GM19035 (cell line): Measurements from ENCODE around the gene CA5A.
"Not testable (repeated sequence)": the region's sequence is repeated elsewhere in the genome, so short reads cannot be mapped to it uniquely, and the experiment has no call there.

Experiments
- ATAC-seq: cut with Tn5 transposase; IDR thresholded peaks from one replicate; pipeline ENCODE4 v1.9.1; 2021; ENCODE audit not compliant: unreplicated experiment

CA5A gene

DNA sequence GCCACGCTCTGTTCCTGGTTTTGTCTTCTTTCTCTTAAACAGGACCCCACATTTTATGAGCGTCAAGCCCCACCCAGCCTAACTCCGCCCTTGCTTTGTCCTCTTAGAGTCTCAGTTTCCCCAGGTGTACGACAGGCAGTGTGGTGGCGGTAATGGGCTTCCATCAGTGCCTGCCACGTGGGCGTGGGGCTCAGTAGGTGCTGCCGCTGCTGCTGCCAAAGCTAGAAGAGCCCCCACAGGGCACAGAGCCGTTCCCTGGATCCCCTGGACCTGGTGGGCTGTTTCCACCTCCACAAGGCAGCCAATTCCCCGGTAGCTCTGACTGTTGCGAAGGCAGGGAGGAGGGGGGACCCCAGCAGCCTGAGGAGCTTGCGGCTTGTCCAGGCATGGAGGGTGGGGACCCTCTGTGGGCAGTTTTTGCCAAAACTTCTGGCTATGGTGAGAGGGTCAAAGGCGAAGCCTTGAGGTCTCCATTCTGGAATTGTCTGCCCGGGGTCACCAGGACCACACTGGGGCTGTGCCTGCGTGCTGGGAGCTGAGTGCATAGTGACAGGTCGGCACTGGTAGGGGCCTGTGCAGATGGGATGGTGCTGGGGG, 39.3 kb downstream of the CA5A start:
- ATAC-seq, result not testable (repeated sequence)

DNA sequence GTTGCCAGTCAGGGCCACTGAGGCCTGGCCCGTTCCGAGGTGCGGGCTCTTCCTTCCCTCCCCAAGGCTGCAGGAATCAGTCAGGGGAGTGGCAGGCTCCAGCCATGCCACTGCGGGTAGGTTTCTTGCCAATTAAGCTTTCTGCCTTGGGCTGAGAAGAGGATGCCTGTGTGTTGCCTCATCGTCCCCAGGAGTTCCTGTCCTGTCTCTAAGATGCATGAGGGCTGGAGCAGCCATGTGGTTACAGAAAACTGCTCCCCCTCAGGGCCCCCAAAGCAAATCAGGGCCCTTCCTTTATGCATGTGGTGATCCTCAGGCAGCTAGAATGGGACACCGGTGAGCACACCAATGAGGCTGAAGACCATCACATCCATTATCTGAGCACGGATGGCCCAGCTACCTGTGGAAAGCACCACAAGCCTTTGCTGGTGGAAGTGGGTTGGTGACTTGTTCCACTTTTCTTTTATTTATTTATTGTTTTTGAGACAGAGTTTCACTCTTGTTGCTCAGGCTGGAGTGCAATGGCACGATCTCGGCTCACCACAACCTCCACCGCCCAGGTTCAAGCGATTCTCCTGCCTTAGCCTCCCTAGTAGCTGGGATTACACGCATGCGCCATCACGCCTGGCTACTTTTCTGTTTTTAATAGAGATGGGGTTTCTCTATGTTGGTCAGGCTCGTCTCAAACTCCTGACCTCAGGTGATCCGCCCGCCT, 40.0 kb downstream of the CA5A start:
- not testable (repeated sequence) for ATAC-seq

DNA sequence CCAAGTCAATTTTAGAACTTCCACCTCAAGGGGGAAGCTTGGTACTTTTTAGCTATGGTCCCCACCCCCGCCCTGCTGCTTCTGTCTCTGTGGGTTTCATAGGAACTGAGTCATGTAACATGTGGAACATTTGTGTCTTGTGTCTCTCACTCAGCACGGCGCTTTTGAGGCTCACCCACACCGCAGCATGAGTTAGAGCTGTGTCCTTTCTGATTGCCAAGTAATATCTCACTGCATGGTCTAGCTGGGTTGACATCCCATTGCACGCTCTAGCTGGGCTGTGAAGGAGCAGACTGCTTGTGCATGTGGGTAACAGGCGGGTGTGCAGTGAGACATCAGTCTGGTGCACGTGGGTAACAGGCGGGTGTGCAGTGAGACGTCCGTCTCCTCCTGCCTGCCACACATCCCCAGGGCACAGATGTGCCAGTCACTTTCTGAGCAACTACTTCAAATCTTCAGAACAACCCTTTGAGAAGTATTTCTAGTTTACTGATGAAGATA, 40.6 kb downstream of the CA5A start:
- ATAC-seq, result peak; percentile 69

DNA sequence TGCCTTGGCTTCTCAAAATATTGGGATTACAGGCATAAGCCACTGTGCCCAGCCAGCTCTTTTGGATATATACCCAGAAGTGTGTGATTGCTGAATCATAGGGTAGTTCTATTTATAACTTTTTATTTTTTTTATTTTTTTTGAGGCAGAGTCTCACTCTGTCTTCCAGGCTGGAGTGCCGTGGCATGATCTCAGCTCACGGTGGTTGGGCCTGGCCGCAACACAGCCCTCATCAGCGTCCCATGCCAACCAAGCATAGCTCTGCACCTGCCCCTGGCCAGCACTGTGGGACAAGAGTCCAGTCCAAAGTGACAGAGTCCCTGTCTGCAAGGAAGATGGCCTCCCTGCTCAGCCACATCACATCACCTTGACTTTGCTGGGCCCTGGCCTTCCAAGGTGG, 42.3 kb downstream of the CA5A start:
- ATAC-seq, result not testable (repeated sequence)

DNA sequence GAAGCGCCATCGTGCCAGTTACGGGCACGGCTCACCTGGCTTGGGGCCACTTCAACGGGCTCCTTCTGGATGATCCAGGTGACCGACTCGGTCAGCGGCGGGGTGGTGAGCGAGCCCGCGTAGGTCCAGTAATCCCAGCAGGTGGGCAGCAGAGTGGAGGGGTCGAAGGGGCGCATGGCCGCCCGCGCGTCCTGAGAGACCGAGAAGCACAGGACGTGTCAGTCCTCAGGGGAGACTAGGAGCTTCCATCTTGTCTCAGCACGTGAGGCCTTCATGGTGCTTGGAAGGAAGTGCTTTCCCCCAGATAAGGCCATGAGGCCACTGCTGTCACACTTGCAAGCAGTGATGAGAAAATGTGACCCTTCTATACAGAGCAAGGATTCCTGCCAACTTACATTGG, 44.6 kb downstream of the CA5A start:
- ATAC-seq, result no peak

DNA sequence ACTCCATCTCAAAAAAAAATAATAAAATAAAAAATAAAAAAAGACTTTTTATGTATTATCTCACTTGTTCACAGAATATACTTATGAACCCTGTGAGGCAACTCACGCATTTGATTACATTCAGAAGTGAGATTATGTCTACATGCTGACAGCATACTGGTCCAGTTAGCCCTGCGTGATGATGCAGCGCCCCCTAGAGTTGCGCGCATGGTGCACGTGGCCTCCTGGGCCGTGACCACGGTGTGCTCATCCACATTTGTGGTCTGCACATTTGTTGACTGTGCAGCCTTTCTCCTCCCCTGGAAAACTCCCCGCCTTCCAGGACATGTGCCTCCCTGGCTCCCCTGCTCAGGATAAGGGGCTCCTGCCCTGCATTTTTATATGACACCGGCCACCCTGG, 46.6 kb downstream of the CA5A start:
- ATAC-seq, result not testable (repeated sequence)

DNA sequence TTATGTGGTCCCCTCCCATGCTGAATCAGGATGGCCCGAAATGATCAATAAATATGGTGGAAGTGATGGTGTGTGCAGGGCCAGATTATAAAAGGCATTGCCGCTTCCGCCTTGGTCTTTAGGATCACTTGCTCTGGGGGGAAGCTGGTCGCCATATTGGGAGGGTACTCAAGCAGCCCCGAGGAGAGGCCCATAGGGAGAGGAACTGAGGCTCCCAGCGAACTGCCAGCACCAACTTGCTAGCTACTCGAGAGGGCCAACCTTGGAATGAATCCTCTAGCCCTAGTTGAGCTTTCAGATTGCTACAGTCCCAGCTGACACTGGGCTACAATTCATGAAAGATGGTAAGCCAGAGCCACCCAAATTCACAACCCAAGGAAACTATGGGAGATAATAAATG, 48.0 kb downstream of the CA5A start:
- ATAC-seq, result not testable (repeated sequence)

DNA sequence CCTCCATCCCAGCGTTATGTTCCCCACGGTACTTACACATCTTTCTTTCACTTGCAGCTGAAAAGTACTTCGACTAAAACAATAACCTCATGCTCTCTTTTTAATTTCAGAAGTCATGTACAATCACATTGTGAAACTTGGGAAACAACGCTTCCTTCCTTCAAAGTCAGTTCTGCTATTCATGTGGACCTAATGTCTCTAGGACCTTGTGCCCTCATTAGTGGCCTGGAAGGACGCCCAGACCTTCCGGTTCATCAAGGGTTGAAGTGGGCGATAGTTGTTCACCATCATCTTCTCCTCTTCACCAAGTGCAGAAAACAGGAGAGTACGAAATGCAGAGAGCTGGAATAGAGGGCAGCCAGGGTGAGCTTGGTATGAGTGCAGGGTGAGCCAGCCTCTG, 48.4 kb downstream of the CA5A start:
- ATAC-seq, result not testable (repeated sequence)

DNA sequence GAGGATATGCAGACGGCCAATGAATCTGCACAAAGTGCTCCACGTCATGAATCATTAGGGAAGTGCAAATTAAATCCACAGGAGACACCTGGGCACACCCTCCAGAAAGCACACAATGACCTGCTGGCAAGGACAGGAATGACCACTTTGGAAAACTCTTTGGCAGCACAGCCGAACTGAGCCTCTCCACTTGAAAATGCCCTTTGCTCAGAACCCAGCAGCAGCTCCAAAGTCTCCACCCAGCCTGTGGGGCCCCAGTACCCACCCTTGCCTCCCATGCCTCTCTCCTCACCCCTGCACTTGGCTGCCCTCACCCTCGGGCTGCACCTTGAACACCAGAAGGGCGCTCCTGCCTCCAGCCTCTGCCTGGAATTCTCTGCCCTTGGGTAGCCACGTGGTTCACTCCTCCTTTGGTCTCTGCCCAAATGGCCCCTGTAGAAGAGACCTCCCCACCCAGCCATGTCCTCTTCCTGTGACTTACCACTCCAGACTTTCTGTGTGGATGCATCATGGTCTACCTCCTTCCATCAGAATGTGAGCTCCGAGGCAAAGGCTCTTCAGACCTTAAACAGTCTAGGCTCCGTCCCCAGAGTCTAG, 50.9 kb downstream of the CA5A start:
- ATAC-seq, result not testable (repeated sequence)

DNA sequence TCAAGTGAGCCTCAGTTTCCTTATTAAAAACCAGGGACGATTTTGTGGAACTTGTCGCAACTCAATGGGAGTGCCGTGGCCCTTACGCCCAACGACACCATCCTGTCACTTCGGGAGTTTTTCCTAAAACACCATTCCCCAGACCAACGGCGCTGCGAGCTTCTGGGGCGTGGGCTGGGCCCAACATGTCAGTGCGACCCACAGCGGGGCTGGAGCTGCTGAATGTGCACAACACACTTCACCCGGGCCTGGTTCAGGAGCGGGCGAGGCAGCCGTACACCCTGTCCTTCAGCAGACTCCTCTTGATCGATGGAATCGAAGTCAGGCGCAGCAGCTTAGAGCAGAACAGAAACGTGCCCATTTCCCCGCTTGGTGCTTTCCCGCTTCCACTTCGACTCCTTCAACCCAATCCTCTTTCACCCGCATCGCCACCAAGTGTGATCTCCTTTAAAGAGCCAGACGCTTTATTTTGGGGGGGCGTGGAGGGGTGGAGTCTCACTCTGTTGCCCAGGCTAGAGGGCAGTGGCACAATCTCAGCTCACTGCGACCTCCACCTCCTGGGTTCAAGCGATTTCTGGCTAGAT, 53.8 kb downstream of the CA5A start:
- ATAC-seq, result no peak

DNA sequence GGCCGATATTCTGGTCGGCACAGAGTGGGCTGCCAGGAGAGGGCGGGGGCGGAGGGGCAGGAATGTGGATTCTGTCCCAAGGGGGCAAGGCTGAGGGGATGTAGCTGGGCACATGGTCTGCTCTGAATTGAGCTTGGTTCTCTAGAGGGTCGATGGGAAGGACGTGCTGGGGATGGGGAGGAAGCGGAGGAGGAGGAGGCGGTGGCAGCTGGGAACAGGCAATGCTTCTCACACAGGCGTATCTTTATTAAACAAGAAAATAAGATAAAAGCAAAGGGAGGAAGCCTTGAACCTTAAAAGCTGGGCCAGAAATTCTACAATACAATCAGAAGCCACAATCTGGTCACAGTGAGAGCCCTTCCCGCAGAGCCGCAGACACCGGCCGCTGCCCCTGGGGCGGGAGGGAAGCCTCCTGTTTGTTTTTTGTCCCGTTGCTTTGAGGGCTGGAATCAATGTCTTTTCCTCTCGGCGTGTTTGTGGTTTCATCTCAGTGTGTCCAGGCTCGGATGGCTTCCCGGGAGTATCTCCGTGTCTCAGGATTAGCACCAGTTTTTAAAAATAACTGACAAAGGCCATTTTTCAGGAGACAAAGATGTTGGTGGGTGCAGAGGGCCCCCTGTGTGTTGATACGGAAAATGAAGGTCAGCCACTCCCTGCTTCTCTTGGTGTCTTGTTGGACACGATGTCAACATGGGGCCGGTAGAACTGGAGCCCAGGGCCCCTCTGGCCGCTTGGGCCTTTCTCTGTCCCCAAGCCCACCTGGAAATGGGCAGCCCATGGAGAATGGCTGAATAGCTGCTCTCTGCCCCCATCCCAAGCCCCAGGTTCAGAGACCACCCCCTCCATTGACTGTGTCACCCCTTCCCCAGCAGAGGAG, 54.8 kb downstream of the CA5A start:
- no peak for ATAC-seq

DNA sequence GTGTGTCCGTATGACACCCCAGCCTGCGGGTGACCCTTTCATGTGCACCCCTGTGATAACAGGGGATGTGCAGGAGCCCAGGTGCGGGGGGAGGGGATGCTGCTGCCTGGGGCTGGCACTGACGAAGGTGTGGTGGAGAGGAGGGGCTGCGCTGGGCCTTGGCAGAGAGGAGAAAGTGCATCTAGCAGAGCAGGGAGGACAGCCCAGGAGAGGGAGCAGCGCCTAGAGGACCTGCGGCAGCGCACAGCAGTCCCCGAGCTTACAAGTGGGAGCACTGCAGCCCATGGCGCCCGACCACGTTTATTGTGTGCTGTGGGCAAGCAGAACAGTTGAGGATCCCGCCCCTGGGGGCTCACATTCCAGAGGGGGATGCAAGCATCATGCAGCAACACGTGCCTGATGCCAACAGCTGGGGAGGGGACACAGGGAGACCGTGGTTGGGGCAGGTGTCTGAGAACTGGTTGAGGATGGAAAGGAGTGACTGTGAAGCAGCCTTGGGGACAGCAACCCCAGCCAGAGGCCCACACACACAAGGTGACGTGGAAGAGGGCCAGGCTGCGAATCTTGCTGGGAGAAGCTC, 56.1 kb downstream of the CA5A start:
- ATAC-seq, result no peak

DNA sequence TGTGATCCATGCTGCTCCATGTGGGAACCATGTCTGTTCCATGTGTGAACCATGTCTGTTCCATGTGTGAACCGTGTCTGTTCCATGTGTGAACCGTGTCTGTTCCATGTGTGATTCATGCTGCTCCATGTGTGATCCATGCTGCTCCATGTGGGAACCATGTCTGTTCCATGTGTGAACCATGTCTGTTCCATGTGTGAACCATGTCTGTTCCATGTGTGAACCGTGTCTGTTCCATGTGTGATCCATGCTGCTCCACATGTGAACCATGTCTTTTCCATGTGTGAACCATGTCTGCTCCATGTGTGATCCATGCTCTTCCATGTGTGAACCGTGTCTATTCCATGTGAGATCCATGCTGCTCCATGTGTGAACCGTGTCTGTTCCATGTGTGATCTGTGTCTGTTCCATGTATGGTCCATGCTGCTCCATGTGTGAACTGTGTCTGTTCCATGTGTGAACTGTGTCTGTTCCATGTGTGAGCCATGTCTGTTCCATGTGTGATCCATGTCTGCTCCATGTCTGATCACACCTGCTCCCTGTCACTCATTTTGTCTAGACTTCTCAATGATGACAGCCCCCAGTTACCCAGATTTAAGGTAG, 56.8 kb downstream of the CA5A start:
- not testable (repeated sequence) for ATAC-seq

DNA sequence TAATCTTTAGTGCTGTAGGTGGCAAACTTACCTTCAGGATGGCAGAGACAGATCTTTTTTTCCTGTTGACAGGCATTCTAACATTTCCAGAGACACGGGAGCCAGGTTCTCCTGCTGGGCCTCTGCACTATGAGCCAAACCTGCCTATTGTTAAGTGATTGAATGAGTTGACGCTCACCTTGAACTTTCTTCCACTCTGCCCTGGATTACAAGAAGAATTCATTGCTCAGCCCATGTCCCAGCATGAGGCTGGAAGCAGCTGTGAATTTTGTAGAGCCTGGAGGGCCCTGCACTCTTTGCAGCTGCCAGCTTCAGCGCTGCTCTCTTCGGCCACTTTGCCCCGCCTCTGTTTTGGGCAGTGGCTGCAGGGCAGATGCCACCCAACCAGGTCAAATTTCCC, 57.6 kb downstream of the CA5A start:
- no peak for ATAC-seq

DNA sequence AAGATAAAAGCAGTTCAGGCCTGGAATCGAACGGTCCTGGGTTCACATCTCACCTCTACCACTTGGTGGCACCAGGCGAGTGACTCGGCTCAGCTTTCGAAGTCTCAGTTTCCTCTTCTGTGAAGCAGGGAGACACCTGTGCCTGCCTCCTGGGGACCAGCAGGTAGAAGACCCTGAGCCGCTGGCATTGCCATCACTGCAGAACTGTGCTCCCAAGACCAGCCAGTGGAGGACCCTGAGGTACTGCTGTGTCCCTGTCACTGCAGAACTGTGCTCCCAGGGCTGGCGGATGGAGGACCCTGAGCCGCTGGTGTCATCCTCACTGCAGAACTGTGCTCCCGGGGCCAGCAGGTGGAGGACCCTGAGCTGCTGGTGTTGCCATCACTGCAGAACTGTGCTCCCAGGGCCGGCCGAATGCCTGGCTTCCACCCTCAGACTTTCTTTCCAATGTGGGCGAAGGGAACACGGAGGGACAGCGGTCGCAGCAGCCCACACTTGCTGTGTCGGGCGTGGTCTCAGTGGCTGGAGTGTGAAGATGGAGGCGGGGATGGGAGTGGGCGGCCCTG, 58.3 kb downstream of the CA5A start:
- ATAC-seq, result no peak

DNA sequence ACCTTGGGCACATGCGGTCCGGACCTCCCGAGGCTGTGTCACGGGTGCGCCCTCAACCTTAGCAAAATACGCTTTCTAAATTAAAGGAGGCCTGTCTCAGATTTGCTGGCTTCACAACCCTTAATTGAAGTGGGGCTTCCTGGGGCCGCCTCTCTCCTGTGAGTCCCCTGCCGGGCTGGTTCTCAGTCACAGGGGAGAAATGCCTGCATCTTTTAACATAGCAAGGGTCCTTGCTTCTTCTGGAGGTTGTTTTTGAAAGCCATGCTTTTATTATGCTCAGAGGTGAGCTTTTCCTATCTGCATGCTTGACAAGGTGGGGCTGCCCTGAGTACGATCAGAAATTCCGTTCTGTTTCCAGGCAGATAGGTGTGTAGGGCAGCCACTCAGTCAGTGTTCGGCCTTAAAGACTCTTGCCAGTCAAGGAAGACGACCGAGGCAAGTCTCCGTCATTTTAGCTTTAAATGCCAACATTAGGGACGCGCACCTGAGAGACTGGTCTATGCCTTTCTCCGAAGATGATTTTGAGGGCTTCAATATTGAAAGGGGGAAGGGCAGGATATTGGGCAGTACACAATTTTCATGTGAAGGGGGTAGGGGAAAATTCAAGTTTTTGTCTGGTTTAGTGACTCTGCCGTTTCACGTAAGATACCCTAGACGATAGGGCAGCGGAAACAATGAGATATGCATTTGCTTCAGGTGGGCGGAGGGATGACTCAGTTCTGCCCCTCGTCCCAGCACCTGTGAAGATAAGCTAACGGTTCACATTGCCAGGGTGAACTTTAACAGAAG, 61.5 kb downstream of the CA5A start:
- ATAC-seq, result no peak

DNA sequence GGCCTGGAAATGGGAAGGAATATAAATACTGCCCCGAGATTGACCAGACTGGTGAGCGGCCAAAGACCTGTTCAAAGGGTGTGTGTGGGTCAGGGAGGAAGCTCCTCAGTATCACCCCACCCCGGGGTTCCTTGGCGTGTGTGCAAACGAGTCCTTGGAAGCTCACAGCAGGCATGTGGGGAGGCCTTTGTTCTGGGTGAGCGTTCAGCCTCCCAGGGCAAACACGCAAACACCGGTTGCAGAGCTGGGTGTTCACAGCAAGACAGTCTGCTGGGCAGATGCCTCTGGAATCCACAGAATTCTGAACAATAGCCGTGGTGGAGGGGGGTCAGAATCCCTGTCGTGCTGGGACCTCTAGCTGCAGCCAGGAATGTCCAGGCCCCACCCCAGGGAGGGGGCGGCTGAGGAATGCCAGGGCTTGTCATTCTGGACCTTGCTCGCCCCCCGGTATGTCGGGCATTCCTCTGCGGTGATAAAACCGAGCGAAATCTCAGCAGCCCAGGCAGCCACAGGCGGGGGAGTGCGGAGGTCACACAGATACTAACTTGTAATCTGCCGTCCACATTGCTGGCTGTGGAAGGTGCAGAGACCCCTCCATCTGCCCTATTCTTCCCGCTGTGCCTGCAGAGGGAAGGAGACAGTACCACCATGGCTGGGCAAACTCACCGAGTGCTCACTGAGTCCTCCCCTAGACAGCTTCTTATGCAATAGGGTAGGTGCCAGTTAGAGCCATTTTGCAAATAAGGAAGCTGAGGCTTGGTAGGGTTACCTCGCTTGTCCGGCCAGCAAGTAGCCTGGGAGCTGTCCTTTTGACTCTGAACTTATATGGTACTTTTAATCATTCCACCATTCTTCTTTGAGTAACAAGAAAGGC, 65.7 kb downstream of the CA5A start:
- ATAC-seq, result not testable (repeated sequence)

DNA sequence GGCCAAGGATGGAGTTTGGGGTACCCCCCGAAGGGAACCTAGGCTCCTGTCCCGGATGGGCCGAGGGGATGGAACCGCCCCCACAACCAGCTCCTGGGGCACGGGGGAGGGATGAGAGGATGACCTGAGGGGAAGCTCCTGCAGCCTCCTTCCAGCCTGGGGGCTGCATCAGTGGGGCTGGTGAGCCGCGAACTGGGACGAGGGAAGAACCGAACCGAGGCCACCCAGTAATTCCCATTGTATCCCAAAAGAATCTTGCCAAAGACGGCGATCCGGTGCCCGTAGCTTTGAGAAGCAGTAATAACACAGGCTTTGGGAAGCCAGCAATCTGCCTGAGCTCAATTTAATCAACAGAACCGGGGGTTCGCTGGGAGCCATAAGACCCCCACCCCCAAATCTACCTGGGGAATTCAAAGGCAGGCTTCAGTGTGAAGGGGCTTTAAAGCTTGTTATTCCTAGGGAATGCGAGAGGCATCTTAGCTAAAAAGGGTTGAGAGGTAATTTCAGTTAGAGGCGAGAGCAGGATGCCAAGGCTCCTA, 66.4 kb downstream of the CA5A start:
- ATAC-seq, result not testable (repeated sequence)
